SH-SY5Y (cell line): ENCODE results near the gene CEMIP.

Source experiments
- GATA2 ChIP-seq: IDR thresholded peaks from 2 replicates; pipeline ENCODE4 v1.6.1; 2011; ENCODE audit warnings: mild to moderate bottlenecking, low read depth, low read length
- GATA3 ChIP-seq: IDR thresholded peaks from 2 replicates; pipeline ENCODE4 v1.6.1; 2011; ENCODE audit warnings: low read depth, mild to moderate bottlenecking, low read length, moderate library complexity

GRCh38 chr15:80986487-80986886, 207.3 kb downstream of the CEMIP start:
- TF ChIP-seq GATA2 (no peak), GATA3 (no peak)
